Stimulated activated CD8-positive, alpha-beta memory T cell treated with anti-CD3 and anti-CD28 coated beads, Interleukin-12 subunit alpha, Interleukin-12 subunit beta, amount 100 ng/mL, for 1 hour (primary cell): ENCODE measurements around the gene SEMA3F.

Experiments used
- DNase-seq: peaks from one replicate; pipeline ENCODE4 v3.0.0-alpha.2; 2020; ENCODE audit warnings: low read depth

The SEMA3F gene

DNA sequence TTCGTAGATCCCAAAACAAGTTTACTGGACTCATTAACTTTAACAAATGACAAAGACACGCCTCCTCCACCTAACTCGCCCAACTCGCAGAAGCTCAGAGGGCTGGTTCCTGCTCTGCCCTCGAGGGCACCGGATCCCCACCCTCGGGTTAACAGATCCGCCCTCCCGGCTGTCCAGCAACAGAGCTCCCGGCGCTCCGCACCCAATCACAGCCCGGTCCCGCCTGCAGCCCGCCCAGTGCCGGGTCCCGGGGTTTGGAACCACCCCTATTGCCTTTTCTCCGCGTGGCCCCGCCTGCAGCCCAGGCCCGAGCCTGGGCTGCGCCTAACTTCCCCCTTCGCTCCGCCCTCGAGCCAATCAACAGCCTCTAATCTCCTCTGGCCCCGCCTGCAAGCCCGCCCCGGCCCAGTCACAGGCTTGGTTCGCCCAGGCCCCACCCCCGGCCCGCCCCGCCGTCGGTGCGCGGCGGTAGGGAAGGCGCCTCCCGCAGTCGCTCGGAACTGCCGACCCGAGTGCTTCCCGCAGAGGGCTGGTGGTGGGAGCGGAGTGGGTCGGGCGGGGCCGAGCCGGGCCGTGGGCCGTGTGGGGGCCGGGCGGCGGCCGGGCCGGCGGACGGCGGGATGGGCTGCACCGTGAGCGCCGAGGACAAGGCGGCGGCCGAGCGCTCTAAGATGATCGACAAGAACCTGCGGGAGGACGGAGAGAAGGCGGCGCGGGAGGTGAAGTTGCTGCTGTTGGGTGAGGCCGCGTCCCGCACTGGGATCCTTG lies 80.8 kb downstream of the SEMA3F start, which contains the start of gene GNAI2:
TSS of gene GNAI2 (plus strand) at position 489 of the 768 bp plus-strand sequence. CDS start at position 621, 132 bp downstream.
- peak; percentile 97 for DNase-seq

DNA sequence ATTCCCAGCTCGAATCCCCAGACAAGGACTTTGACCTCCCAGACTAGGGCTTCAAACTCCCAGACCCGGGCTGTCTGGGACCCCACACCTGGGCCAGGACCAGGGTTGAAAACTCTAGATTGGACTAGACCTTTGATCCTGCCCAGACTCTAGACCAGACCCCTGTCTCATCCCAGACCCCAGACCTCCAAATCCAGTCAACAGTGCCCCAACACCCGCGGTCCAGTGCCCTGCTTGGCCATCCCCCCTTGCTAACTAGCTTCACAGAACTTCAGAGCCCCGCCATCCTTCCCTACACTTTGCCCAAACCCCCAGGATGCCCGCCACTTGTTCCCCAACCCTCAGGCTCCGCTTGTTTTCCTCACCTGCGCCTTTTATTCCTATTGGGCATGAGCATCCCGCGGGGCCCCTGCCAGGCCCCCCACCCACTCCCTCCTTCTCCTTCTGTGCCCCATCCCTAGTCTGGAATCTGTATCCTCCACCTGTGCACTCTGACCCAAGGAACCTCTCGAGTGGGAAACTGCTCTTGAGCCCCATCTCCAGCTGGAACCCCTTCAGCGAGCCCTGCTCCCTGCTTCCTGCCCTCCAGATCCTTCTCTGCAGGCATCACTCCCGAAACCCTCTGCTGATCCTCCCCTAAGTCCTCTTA lies 81.5 kb downstream of the SEMA3F start:
- DNase-seq = no peak

DNA sequence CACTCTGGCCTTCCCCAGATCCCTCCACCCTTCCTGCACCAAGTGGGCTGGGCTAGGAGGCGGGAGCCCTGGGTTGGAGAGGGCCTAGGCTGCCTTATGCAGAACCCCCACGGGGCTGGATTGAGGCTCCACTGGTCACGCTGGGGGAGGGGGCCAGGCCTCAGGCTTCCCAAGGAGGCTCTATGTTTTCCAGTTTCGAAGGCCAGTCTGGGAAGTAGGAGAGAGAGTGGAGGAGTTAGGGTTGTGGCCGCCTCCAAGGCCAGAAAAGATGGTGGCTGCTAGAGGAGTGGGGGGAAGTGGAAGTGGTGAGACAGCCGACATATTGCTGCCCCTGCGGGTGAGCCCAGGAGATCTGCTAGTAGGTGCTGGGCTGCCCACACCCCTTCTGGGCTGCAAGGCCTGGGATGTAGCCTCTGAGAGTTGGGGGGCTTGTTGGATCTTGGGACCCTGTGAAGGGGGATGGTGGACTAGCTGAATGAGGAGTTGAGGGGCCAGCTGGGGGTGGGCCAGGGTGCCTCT lies 82.1 kb downstream of the SEMA3F start:
- no peak for DNase-seq

DNA sequence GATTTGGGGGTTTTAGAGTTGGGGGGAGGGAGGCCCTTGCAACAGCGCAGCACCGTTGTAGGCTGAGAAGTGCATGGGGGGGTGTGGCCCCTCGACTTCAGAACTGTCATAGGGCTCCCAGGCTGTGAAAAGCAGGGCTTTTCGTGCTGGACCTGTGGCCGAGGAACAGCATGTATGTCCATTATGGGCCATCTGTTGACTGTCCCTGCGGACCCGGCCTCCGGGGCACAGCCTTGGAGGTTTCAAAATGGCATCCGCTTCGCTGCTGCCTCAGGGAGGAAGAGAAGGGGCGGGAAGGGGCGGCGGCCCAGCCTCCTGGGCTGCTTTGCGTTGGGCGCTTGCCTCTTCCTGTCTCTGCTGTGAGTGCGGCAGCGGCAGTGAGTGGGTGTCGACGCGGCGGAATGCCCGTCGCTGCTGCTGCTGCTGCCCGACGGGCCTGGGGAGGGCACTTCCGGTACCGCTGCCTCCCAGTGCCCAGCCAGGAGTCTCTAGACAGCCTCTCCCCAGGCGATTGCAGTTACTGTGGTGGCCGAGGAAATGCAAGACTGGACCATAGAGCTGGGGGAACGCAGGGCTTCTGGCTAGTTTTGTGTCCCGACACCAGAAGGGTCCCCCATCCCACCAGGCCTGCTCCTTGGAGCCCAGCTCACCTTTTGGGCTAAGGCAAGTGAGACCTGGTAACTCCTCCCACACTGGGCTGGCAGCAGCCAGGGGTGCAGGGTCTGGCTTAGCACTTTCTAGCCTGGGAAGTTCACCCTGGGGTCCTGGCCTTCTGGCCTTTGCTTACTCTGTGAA lies 82.8 kb downstream of the SEMA3F start:
- DNase-seq = peak; percentile 77

DNA sequence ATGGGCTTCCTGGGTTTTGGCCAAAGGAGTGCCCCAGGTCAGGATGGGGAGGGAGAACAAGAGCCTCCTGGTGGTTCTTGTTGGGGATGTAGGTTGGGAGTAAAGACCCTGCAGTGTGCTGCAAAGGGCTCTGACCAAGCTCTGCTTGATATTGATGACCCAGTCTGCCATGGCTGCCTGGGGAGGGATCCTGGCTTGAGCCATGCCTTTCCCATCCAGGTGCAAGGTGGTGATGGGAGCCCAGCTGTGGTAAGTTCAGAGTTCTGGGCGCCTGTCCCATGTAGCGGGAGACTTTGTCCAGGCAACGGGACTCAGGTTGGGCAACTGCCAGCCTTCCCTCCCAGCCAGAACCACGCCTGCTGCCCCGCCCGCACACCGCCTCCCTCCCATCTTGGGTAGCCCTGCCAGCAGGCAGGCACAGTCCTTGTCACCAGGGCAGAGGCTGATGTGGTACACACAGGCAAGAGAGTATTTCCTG lies 83.5 kb downstream of the SEMA3F start:
- no peak for DNase-seq
